SJSA1 (cell line): ENCODE results near the gene RPS6KA2. TPM values are rescaled to one million over a fixed set of nuclear protein-coding genes. Genes with fewer than 3 reads are reported as not detected.
A peak's percentile ranks its signal among the peaks of the same experiment; 100 is the strongest.
"Not testable (repeated sequence)": the region's sequence is repeated elsewhere in the genome, so short reads cannot be mapped to it uniquely, and the experiment has no call there.

Source experiments
- DNase-seq, 2 experiments: peaks; one replicate each; pipeline ENCODE4 v3.0.0-alpha.2; 2015 to 2020; ENCODE audit warnings: low spot score in 2 of 2, low read depth in 1 of 2
- H3K27ac ChIP-seq: fragments of 250-450 bp; sonication (Bioruptor Pico); 2 replicates; pipeline ENCODE4 v1.5.1; 2020; ENCODE audit warnings: mild to moderate bottlenecking, moderate library complexity
- H3K27me3 ChIP-seq: fragments of 250-450 bp; sonication (Bioruptor Pico); replicated peaks from 2 replicates; pipeline ENCODE4 v1.5.1; 2020; ENCODE audit warnings: mild to moderate bottlenecking, moderate library complexity
- H3K36me3 ChIP-seq: fragments of 250-450 bp; sonication (Bioruptor Pico); 2 replicates; pipeline ENCODE4 v1.5.1; 2020; ENCODE audit warnings: mild to moderate bottlenecking
- H3K4me1 ChIP-seq: fragments of 250-450 bp; sonication (Bioruptor Pico); replicated peaks from 2 replicates; pipeline ENCODE4 v1.6.1; 2021; ENCODE audit warnings: mild to moderate bottlenecking
- H3K4me3 ChIP-seq: fragments of 250-450 bp; sonication (Bioruptor Pico); 2 replicates; pipeline ENCODE4 v1.5.1; 2020; ENCODE audit warnings: mild to moderate bottlenecking
- H3K9me3 ChIP-seq: fragments of 250-450 bp; sonication (Bioruptor Pico); replicated peaks from 2 replicates; pipeline ENCODE4 v1.5.1; 2020; ENCODE audit warnings: mild to moderate bottlenecking
- total RNA-seq: library from RNA; depleted of rRNA; stranded (reverse); fragments of >200 nt; shearing (Covaris generic); gene quantifications from 2 replicates; pipeline ENCODE4 v1.2.3, GENCODE V29; 2014

RPS6KA2 gene
- total RNA-seq, 1 experiment from 2014 or later: 16.2 TPM

GRCh38 chr6:166636191-166636933 is 9.3 kb upstream of the RPS6KA2 start:
- Histone ChIP-seq H3K4me1 (no peaks in the 10 kb centered on the region), H3K9me3 (no peaks in the 10 kb centered on the region), H3K4me3 (no peak overlapping the region), H3K27me3 (no peaks in the 10 kb centered on the region), H3K27ac (no peak overlapping the region), H3K36me3 (no peaks in the 10 kb centered on the region)
- no peak for DNase-seq

- no peaks in the 10 kb centered on the region for H3K36me3 ChIP-seq
- no peaks in the 10 kb centered on the region for H3K27me3 ChIP-seq
- no peak overlapping the region for H3K27ac ChIP-seq
- no peak for DNase-seq
- H3K9me3 ChIP-seq: no peaks in the 10 kb centered on the region
- H3K4me3 ChIP-seq: no peak overlapping the region
- no peaks in the 10 kb centered on the region for H3K4me1 ChIP-seq
These were observed 8.2 kb upstream of the RPS6KA2 start for GRCh38 chr6:166635013-166635970.

DNA sequence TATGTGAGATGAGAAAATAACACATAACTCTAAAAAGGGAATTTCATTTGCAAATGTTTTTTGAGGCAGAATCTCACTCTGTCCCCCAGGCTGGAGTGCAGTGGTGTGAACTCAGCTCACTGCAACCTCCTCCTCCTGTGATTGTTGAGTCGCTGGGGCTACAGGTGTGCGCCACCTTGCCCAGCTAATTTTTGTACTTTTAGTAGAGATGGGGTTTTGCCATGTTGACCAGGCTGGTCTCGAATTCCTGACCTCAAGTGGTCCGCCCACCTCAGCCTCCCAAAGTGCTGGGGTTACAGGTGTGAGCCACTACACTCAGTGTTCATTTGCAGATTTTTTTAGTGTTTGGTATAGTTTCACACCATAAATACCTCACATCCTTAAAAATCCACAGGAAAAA is 7.5 kb upstream of the RPS6KA2 start:
- H3K27me3 ChIP-seq, DNase-seq, H3K4me1 ChIP-seq, H3K36me3 ChIP-seq, H3K27ac ChIP-seq, H3K4me3 ChIP-seq, H3K9me3 ChIP-seq: not testable (repeated sequence)

GRCh38 chr6:166633732-166634535 is 6.9 kb upstream of the RPS6KA2 start:
- H3K4me1 ChIP-seq: 0 out of 2 replicates have a peak, but pooled peaks cover under 1% of the 10 kb centered on the region
- no peaks in the 10 kb centered on the region for H3K36me3 ChIP-seq
- DNase-seq: no peak
- no peak overlapping the region for H3K4me3 ChIP-seq
- H3K27me3 ChIP-seq: no peaks in the 10 kb centered on the region
- no peak overlapping the region for H3K27ac ChIP-seq
- no peaks in the 10 kb centered on the region for H3K9me3 ChIP-seq

- no peak overlapping the region for H3K4me3 ChIP-seq
- DNase-seq: no peak
- H3K4me1 ChIP-seq: peaks cover 8% of the 10 kb centered on the region; the same call in 1 of the 2 replicates
These were observed 5.7 kb upstream of the RPS6KA2 start for GRCh38 chr6:166632731-166633130.

DNA sequence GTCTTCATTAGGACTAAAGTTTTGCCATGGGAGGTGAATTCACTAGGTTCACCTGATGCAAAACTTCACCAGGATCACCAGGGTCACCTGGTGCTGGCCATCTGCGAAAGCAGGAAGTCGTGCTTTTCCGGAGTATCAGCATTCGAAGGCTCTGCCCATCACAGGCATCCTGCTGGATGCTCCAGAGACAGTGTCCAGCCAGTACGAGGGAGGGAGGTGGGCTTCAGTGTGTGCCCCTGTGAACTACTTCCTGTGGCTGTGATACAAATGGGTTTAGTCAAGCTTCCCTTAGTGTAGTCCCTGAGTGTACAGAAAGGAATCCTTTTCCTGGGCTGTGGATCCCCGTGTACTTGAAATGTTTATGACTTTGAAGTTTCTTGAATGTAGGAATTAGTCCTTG is 3.4 kb upstream of the RPS6KA2 start:
- H3K27me3 ChIP-seq: no peaks in the 10 kb centered on the region
- no peak for DNase-seq
- peaks cover 23% of the 10 kb centered on the region for H3K4me1 ChIP-seq
- H3K9me3 ChIP-seq: no peaks in the 10 kb centered on the region
- 0 out of 2 replicates have a peak, but pooled peaks cover 4% of the 10 kb centered on the region for H3K36me3 ChIP-seq
- no peak overlapping the region for H3K27ac ChIP-seq
- no peak overlapping the region for H3K4me3 ChIP-seq

More at GRCh38 chr6:166632731-166633130, 5.7 kb upstream of the RPS6KA2 start:
- Histone ChIP-seq H3K36me3 (no peaks in the 10 kb centered on the region), H3K9me3 (no peaks in the 10 kb centered on the region), H3K27me3 (no peaks in the 10 kb centered on the region), H3K27ac (no peak overlapping the region)

DNA sequence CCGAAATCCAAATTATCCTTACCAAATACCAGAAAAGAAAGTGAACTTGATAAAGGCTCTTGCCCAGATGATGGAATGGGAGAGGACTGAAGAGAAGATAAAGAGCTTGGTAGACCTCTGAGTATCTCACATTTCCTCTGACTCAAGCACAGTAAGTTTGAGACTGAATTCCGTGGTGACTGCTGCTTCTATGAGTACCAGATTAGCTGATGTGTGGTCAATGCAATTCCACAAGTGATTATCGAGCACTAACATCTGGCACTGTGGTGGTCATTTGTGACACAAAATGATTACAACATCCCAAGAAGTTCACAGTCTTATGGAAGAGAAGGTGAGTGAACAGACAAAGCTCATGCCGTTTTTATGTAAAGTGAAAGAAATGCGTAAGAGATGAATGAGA is 2.6 kb upstream of the RPS6KA2 start:
- peaks cover 25% of the 10 kb centered on the region for H3K4me1 ChIP-seq
- no peak overlapping the region for H3K4me3 ChIP-seq
- 0 out of 2 replicates have a peak, but pooled peaks cover 4% of the 10 kb centered on the region for H3K36me3 ChIP-seq
- no peak for DNase-seq
- H3K27ac ChIP-seq: no peak overlapping the region
- H3K27me3 ChIP-seq: no peaks in the 10 kb centered on the region
- no peaks in the 10 kb centered on the region for H3K9me3 ChIP-seq

DNA sequence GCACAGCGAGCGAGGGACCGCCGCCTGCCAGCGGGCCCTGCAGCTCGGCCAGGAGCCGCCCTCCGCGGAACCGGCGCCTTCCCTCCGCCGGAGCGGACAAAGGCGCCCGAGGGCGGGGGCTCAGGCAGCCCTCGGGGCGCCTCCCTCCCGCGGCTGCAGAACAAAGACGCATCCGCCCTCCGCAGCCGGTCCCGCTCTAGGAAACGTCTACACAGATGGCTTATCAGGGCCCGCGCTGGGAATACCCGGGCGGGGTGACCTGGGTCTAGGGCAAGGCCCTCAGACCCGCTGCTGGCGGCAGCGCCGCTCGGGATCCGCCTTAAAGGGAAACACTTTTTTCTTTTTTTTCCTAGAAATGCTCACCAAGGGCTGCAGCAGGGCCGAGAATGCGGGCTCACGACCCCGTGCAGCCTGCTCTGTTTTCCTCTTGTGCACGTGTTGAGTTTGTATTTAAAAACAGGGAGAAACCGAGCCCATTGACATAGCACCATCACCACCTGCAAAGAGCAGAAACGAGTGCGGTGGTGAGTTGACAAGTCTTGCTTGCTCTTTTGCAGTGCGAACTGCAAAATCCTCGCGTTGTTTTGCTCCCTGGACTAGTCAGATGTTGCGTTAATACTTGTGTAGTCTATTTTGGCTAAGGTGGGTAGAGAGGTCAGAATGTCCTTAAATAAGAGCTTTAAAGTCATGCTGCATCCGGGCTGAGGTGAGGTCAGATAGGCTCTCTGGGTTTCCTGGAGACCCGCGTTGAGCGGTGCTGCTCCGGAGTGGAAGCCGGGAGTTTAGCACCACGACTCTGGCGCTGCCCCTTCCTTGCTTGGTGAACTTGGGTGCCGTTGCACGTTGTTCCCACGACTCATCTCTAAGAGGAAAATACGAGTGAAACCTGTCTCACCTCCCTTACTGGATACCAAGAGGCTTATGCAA is 1.1 kb upstream of the RPS6KA2 start:
- Histone ChIP-seq H3K4me1 (peaks cover 25% of the 10 kb centered on the region), H3K27ac (peak overlapping the region; percentile 56), H3K4me3 (peak overlapping the region; percentile 45), H3K36me3 (0 out of 2 replicates have a peak, but pooled peaks cover 4% of the 10 kb centered on the region), H3K9me3 (no peaks in the 10 kb centered on the region), H3K27me3 (no peaks in the 10 kb centered on the region)
- peak; percentile 69 to 91 for DNase-seq

DNA sequence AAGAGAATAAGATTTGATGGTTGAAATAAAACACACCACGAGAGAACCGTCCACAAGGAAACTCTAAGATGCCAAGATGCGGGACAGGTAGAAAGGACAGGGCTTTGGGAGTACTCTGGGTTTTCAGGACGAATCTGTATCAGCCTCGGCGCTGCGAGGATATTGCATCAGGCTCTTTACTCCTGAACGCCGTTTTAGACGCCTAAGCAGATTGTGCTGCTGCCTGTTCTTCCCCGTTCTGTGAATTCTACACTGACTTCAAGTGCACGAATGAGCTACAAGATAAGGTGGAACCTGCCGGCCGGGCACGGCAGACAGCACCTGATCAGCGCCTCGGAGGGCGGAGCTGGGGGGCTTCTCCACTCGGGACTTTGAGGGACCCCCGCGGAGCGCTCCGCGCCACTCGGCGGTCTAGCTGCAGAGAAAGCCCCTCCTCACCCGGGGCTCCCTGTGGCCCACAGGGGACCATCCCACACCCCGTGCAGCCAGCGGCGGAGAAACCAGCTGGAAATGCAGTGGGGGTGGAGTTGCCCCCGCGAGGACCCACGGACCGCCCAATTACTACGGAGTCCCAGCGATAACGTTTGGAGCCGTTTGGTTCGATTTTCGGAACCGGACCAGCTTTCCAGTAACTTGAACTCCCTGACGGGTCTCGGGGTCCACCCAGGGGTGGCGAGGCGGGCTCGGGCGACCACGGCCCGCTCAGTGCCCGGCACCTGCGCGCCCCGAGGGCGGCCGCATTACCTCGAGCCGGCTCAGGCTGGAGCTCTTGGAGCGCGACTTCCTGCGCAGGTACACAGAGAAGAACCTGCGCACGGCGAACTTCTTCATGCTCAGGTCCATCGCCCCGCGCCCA is 646 bp downstream of the RPS6KA2 start:
- no peak overlapping the region for H3K27ac ChIP-seq
- peak; percentile 28 to 31 for DNase-seq

DNA sequence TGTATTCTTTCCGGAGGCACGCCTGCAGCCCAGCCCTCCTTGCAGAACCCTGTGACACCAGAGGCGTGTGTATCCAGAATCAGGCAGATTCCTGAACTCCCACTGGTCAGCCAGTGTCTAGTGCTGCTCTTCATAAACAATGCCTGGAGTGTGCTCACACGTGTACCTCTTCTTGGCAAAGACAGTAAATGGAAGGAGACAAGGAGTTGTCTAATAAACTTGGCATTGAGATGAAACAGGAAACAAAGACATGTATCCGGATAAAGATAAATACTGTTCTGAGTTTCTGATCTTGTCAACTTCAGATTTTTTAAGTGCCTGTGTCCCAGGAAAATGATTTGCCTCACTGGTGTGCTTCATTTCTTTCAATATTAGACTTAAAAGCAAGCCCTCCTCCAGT is 1.7 kb downstream of the RPS6KA2 start:
- H3K27ac ChIP-seq: no peak overlapping the region
- H3K36me3 ChIP-seq: 0 out of 2 replicates have a peak, but pooled peaks cover 4% of the 10 kb centered on the region
- peaks cover 29% of the 10 kb centered on the region for H3K4me1 ChIP-seq
- H3K27me3 ChIP-seq: no peaks in the 10 kb centered on the region
- H3K9me3 ChIP-seq: no peaks in the 10 kb centered on the region
- no peak overlapping the region for H3K4me3 ChIP-seq
- DNase-seq: peak in 1 of 2 experiments; percentile 15

More for the DNA sequence above, 646 bp downstream of the RPS6KA2 start:
- H3K36me3 ChIP-seq: 0 out of 2 replicates have a peak, but pooled peaks cover 4% of the 10 kb centered on the region
- peak overlapping the region; percentile 89 for H3K4me3 ChIP-seq
- H3K27me3 ChIP-seq: no peaks in the 10 kb centered on the region
- no peaks in the 10 kb centered on the region for H3K9me3 ChIP-seq
- H3K4me1 ChIP-seq: peaks cover 25% of the 10 kb centered on the region

DNA sequence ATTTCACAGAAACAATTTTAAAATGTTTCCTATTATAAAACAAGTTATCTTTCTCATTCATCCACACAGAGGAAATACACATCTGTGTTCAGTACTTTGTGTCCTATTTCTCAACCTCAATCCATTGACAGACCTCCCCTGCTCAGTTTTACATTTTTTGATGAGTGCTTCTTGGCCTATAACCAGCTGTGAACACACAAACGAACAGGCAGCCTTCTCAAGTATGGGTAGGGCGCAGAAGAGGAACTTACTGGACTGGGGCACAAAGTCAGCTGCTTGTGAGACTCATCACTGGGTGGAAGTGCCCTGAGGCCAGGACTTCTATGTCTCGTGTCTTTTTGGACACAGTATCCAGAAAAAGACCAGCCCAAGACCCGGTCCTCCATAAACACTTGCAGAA is 2.8 kb downstream of the RPS6KA2 start:
- Histone ChIP-seq H3K27me3 (no peaks in the 10 kb centered on the region), H3K9me3 (no peaks in the 10 kb centered on the region), H3K36me3 (0 out of 2 replicates have a peak, but pooled peaks cover 4% of the 10 kb centered on the region), H3K27ac (no peak overlapping the region), H3K4me3 (no peak overlapping the region), H3K4me1 (peaks cover 40% of the 10 kb centered on the region)
- no peak for DNase-seq

- DNase-seq: no peak
- no peaks in the 10 kb centered on the region for H3K9me3 ChIP-seq
- no peak overlapping the region for H3K4me3 ChIP-seq
- peaks cover 8% of the 10 kb centered on the region; the same call in 1 of the 2 replicates for H3K36me3 ChIP-seq
- peaks cover 37% of the 10 kb centered on the region for H3K4me1 ChIP-seq
- no peak overlapping the region for H3K27ac ChIP-seq
- no peaks in the 10 kb centered on the region for H3K27me3 ChIP-seq
These were observed 3.7 kb downstream of the RPS6KA2 start for GRCh38 chr6:166623318-166623717.
